ENCODE measurements around the gene FTO.

GRCh38 chr16:53744449-53744848 is 40.5 kb downstream of the FTO start:
- TF ChIP-seq, protein P1, sequence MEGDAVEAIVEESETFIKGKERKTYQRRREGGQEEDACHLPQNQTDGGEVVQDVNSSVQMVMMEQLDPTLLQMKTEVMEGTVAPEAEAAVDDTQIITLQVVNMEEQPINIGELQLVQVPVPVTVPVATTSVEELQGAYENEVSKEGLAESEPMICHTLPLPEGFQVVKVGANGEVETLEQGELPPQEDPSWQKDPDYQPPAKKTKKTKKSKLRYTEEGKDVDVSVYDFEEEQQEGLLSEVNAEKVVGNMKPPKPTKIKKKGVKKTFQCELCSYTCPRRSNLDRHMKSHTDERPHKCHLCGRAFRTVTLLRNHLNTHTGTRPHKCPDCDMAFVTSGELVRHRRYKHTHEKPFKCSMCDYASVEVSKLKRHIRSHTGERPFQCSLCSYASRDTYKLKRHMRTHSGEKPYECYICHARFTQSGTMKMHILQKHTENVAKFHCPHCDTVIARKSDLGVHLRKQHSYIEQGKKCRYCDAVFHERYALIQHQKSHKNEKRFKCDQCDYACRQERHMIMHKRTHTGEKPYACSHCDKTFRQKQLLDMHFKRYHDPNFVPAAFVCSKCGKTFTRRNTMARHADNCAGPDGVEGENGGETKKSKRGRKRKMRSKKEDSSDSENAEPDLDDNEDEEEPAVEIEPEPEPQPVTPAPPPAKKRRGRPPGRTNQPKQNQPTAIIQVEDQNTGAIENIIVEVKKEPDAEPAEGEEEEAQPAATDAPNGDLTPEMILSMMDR (IDR thresholded peaks at IDR 0.05) = no peak
- TF ChIP-seq ZFX (IDR thresholded peaks at IDR 0.05; ENCODE audit: borderline replicate concordance) = no peak
